Aorta (tissue), 5 donors: ENCODE measurements around the gene CEP43. TPM values are rescaled to one million over a fixed set of nuclear protein-coding genes. Genes with fewer than 3 reads are reported as not detected.

Experiments used
- ATAC-seq: fragments of 200-7000 bp; cut with Tn5 transposase; one replicate; pipeline ENCODE4 v1.9.1; 2022; ENCODE audit warnings: moderate library complexity; ENCODE audit not compliant: low FRiP score
- DNase-seq, 2 donors: peaks; one replicate each; pipeline ENCODE4 v3.0.0-alpha.2; 2020
- H3K27ac ChIP-seq, 2 donors: one replicate each; pipeline ENCODE4 v1.5.1; 2013; ENCODE audit warnings: low read length in 2 of 2, mild to moderate bottlenecking in 2 of 2, moderate library complexity in 2 of 2, control low read depth in 1 of 2, inconsistent platforms in 1 of 2, low read depth in 1 of 2
- H3K27me3 ChIP-seq, 2 donors: one replicate each; pipeline ENCODE4 v1.6.1; 2013; ENCODE audit warnings: control low read depth in 1 of 2, low read length in 1 of 2, mild to moderate bottlenecking in 1 of 2, moderate library complexity in 1 of 2; ENCODE audit not compliant: insufficient read depth in 2 of 2, control insufficient read depth in 1 of 2
- H3K36me3 ChIP-seq, 2 donors: one replicate each; pipeline ENCODE4 v1.6.1; 2013; ENCODE audit warnings: control low read depth in 1 of 2, low read length in 1 of 2, mild to moderate bottlenecking in 1 of 2; ENCODE audit not compliant: insufficient read depth in 2 of 2, control insufficient read depth in 1 of 2
- H3K4me1 ChIP-seq, 2 donors: one replicate each; pipeline ENCODE4 v1.6.1; 2013; ENCODE audit warnings: low read length in 2 of 2, control low read depth in 1 of 2, mild to moderate bottlenecking in 1 of 2, moderate library complexity in 1 of 2; ENCODE audit not compliant: insufficient read depth in 2 of 2, control insufficient read depth in 1 of 2
- H3K4me3 ChIP-seq, 2 donors: one replicate each; pipeline ENCODE4 v1.5.1; 2013; ENCODE audit warnings: low read length in 2 of 2, control low read depth in 1 of 2, mild to moderate bottlenecking in 1 of 2
- H3K9me3 ChIP-seq: one replicate; pipeline ENCODE4 v1.6.1; 2013; ENCODE audit warnings: mild to moderate bottlenecking, low read length; ENCODE audit not compliant: control insufficient read depth
- WGBS, 2 donors: extraction: QIAGEN DNeasy Blood & Tissue Kit; methylation state at CpG; one replicate each; pipeline ENCODE4 v1.1.7; 2013; 5-methylcytosine and 5-hydroxymethylcytosine counted together
- intact Hi-C, 2 donors: fragments of 100-400 bp; cut with DNase I; formaldehyde crosslinking; loops; one replicate each; pipeline versions ENCODE4 v1.14.2 to v1.15.0; 2022
- polyA plus RNA-seq, 2 donors: library from polyadenylated mRNA; stranded (reverse); fragments of 200-250 nt; gene quantifications; one replicate each; pipeline ENCODE4 v1.2.3, GENCODE V29; 2013
- total RNA-seq, 2 donors: library from RNA; stranded (reverse); fragmentation: NEBNext Ultra II Directional; extraction: Animal tissue kit (Norgen Biotek cat#: 25700); gene quantifications; one replicate each; pipeline ENCODE4 v1.2.1, GENCODE V29; 2021
- donor health status: healthy with polysubstance abuse.
- donor health status: Bipolar disorder and iron deficiency.
- donor health status: DM: no; HTN: no; CAD: no.
- donor health status: DM: no; HTN: no; CAD: no.
- donor health status: DM: yes; HTN: yes; CAD: no.

The CEP43 gene
- total and polyA plus RNA-seq, 4 donors = 7.8 to 13.6 (median 8.9) TPM

DNA sequence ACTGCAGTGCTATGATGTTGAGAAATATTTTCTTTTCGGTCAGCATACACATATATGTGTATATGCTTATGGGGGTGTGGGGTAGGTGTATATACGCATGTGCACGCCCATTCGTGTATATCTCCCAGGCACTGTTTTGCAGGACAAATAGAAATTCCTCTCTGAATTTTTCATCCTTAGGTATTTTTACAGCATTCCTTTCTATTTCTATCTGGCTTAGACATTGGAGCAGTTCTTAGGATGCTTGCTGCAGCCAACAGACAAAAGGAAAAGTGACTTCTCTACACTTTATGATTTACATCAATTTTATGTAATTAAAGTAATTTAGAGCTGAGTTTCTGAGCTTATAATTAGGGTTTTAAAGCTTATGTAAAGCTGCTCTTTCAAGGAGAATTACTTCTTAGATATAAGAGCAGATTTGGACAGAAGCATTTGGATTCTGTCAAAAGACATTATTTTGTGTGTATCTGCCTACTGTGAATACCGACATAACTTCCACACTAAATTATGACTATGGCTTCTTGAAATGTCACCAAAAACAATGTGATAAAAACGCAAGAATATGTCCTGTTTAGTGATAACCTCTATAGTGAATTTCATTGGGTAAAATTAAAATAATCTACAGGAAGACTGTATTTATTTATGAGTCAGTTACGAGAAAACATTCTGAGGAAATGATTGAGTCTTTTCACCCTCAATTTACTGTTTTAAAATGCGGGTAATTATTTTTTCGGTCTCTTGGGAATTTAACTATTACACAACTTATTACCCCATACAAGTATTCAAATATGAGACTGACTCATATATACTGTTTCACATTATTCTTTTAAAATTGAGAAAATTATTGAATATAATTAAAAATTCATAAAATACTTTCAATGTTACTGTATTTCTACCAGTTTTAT is 21.3 kb upstream of the CEP43 start:
- Histone ChIP-seq H3K4me1 (no peaks in the 10 kb centered on the region), H3K27ac (no peak overlapping the region), H3K36me3 (no peaks in the 10 kb centered on the region), H3K4me3 (no peak overlapping the region), H3K9me3 (no peaks in the 10 kb centered on the region), H3K27me3 (no peaks in the 10 kb centered on the region)
- intact Hi-C loops = no loop called here
- ATAC-seq (no peak), DNase-seq (no peak)
- 58 to 60% methylated on average over 9 of the region's 9 CpGs for WGBS, 2 donors

DNA sequence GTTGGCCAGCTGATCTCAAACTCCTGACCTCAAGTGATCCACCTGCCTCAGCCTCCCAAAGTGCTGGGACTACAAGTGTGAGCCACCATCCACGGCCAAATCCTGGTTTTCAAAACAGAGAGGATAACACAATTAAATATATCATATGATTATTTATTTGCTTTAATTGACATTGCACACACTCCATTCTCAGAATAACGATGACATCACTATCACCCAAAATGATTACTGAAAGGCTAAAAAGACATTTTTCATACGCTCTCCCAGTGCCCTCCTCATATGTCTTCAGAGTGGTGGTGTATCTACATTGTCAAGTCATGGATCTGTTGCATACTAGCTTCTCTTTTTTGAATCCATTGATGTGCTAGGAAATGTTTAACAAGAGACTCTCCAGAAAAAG is 18.5 kb upstream of the CEP43 start:
- 97 to 98% methylated on average over 3 of the region's 3 CpGs for WGBS, 2 donors

DNA sequence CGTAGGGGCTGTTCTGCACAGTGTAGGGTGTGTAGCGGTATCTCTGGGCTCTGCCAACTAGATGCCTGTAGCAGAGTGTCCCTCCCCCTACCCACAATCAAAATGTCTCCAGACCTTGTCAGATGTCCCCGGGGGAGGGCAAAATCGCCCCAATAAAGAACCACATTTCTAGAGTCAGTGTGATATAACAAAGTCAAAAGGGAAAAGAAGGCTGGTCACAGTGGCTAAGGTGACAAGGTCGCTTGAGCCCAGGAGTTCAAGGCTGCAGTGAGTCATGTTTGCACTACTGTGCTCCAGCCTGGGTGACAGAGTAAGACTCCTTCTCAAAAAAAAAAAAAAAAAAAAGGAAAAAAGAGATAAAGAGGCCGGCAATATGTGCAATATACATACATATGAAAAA is 11.7 kb upstream of the CEP43 start:
- intact Hi-C loops = loop anchor here in 1 of 2 donors (10.0 kb wide), 1 partner anchor 213 kb away; no protein-coding TSS in a partner anchor
- Histone ChIP-seq H3K27ac (no peak overlapping the region), H3K36me3 (no peaks in the 10 kb centered on the region), H3K4me1 (no peaks in the 10 kb centered on the region), H3K27me3 (no peaks in the 10 kb centered on the region), H3K4me3 (no peak overlapping the region), H3K9me3 (no peaks in the 10 kb centered on the region)
- ATAC-seq (no peak), DNase-seq (no peak)
- 59 to 79% methylated on average over 6 of the region's 6 CpGs for WGBS, 2 donors

More for the DNA sequence above, 18.5 kb upstream of the CEP43 start:
- intact Hi-C loops = loop anchor here in 1 of 2 donors (10.0 kb wide), 1 partner anchor 206 kb away; no protein-coding TSS in a partner anchor
- no peaks in the 10 kb centered on the region for H3K4me1 ChIP-seq
- no peaks in the 10 kb centered on the region for H3K27me3 ChIP-seq
- no peaks in the 10 kb centered on the region for H3K9me3 ChIP-seq
- DNase-seq = no peak
- no peak for ATAC-seq
- no peak overlapping the region for H3K4me3 ChIP-seq
- H3K27ac ChIP-seq = no peak overlapping the region
- no peaks in the 10 kb centered on the region for H3K36me3 ChIP-seq

DNA sequence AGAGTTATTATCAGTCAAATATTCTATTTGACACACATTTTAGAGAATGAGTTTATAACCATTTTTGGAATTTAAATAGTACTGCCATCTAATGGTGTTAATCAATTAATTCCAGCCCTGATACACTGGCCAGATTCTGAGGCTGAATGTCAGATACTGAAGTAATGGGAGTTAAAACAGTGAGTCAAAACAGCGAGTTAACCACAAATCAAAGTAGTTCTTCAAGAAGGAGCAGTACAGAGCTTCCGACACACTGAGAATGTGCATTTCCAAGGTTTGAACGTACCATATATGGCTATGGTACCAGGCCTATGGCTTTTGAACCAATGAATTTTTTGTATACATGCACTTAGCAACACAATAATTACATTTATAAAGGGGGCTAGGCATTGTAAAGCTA is 11.3 kb upstream of the CEP43 start:
- Histone ChIP-seq H3K36me3 (no peaks in the 10 kb centered on the region), H3K4me3 (no peak overlapping the region), H3K27ac (no peak overlapping the region), H3K4me1 (no peaks in the 10 kb centered on the region), H3K27me3 (no peaks in the 10 kb centered on the region), H3K9me3 (no peaks in the 10 kb centered on the region)
- WGBS, 2 donors = 85 to 96% methylated on average over 3 of the region's 3 CpGs
- no peak for DNase-seq
- ATAC-seq = no peak
- intact Hi-C loops = loop anchor here in 1 of 2 donors (10.0 kb wide), 1 partner anchor 213 kb away; no protein-coding TSS in a partner anchor

DNA sequence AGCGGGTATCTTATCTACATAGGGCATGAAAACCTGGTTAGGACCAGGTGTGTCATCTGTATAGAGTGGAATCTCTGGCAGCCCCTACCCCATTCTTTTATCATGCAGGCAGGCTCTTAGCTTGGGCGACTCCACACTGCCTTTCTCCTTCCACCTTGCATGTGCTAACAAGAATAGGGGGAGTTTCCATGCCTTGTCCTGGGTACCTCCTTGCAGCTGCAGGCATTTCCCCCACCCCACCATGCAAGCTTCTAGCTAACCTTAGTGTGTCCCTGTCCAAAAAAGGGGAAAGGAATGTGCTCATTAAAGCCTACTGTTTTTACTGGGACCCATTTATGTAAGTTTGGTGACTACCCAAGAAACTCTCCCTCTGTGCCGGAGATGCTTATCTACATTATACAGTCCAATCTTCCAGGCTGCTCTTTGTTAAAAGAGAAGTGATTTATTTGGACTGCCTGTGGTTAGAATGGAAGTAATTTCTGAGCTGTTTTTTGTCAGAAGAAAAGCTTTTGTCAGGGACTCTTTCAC is 10.5 kb upstream of the CEP43 start:
- WGBS, 2 donors = 55 to 56% methylated on average over 3 of the region's 3 CpGs
- intact Hi-C loops = loop anchor here in 1 of 2 donors (10.0 kb wide), 1 partner anchor 214 kb away; no protein-coding TSS in a partner anchor
- DNase-seq = no peak

DNA sequence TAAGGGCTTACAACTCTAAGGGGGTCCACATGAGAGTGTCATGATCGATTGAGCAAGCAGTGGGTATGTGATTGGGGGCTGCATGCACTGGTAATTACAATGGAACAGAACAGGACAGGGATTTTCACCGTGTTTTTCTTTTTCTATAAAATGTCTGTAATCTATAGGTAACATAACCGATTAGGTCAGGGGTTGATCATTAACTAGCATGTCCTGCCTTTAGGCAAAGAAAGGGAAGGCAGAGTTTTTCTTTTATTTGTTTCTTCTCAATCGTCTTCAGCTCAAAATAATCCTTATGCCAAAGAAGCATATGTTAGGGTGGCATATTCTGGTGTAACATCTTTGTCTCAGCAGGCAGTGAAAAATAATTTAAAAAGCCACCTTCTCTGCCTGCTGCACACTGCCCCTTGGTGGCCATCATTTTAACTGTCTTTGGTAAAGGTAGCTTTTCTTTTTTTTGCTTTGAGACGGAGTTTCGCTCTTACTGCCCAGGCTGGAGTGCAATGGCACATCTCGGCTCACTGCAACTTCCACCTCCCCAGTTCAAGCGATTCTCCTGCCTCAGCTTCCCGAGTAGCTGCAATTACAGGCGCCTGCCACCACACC is 9.7 kb upstream of the CEP43 start:
- H3K4me1 ChIP-seq = no peaks in the 10 kb centered on the region
- H3K36me3 ChIP-seq = no peaks in the 10 kb centered on the region
- no peak overlapping the region for H3K27ac ChIP-seq
- no peak overlapping the region for H3K4me3 ChIP-seq
- ATAC-seq (no peak), DNase-seq (no peak)
- no peaks in the 10 kb centered on the region for H3K27me3 ChIP-seq
- 55 to 66% methylated on average over 10 of the region's 10 CpGs for WGBS, 2 donors
- intact Hi-C loops = loop anchor here in 1 of 2 donors (10.0 kb wide), 2 partner anchors 215 to 365 kb away; partner anchors contain the start of gene RPS6KA2
- H3K9me3 ChIP-seq = no peaks in the 10 kb centered on the region

More for the DNA sequence above, 10.5 kb upstream of the CEP43 start:
- H3K27me3 ChIP-seq = no peaks in the 10 kb centered on the region
- H3K4me3 ChIP-seq = no peak overlapping the region
- H3K4me1 ChIP-seq = no peaks in the 10 kb centered on the region
- no peaks in the 10 kb centered on the region for H3K36me3 ChIP-seq
- no peak overlapping the region for H3K27ac ChIP-seq
- H3K9me3 ChIP-seq = no peaks in the 10 kb centered on the region
- no peak for ATAC-seq

DNA sequence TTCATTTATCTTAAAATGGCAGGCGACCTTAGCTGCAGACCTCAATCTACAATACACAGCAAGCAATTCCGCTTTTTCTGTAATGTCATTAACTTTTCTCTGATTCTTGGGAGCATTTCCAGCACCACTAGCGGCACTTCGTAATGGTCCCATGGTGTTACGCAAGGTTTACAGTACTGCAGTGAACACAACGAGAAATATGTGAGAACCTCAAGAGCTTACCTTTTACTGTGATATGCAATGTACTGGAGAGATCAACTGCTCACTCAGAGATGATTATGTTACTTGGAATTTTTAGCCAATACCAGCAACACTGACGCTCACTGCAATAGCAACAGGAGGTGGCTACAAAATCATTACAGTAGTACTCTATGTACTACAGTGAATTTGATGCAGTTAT is 2.8 kb upstream of the CEP43 start:
- DNase-seq (no peak), ATAC-seq (no peak)
- Histone ChIP-seq H3K4me1 (no peaks in the 10 kb centered on the region), H3K27ac (no peak overlapping the region), H3K9me3 (no peaks in the 10 kb centered on the region), H3K36me3 (no peaks in the 10 kb centered on the region), H3K27me3 (no peaks in the 10 kb centered on the region), H3K4me3 (no peak overlapping the region)
- 91 to 95% methylated on average over 7 of the region's 7 CpGs for WGBS, 2 donors
- intact Hi-C loops = loop anchor here (5.0 to 10.0 kb wide), 2 partner anchors 372 to 529 kb away; partner anchors contain the start of gene RPS6KA2 (in 1 of the 2)

DNA sequence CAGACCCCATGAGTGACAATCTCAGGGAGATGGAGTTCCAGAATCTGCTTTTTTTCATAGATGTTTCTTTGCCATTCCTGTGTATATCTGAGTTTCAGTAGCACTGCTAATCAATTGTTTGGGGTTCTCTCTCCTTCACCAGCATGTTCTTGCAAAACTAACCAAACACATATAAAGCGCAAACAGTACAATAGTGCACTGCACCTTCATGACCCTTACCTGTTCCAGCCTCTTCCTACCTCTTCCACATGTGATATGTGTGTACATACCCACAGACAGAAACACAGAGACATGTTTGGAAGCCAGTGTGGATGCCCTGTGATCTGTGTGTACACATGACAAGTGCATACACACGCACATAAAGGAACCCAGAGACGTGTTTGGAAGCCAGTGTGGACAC is 1.8 kb upstream of the CEP43 start:
- Histone ChIP-seq H3K36me3 (no peaks in the 10 kb centered on the region), H3K4me3 (no peak overlapping the region), H3K27ac (no peak overlapping the region), H3K27me3 (no peaks in the 10 kb centered on the region), H3K9me3 (no peaks in the 10 kb centered on the region), H3K4me1 (no peaks in the 10 kb centered on the region)
- DNase-seq (no peak), ATAC-seq (no peak)
- WGBS, 2 donors = 70 to 90% methylated on average over 3 of the region's 3 CpGs
- intact Hi-C loops = loop anchor here (1.0 to 10.0 kb wide), 3 partner anchors 41 to 530 kb away; partner anchors contain the start of genes RNASET2 (in 1 of the 2) and RPS6KA2 (in 1 of the 2)
